ENCODE measurements around the gene SNX33.
"Not testable (repeated sequence)": the region's sequence is repeated elsewhere in the genome, so short reads cannot be mapped to it uniquely, and the experiment has no call there.

Gene SNX33

DNA sequence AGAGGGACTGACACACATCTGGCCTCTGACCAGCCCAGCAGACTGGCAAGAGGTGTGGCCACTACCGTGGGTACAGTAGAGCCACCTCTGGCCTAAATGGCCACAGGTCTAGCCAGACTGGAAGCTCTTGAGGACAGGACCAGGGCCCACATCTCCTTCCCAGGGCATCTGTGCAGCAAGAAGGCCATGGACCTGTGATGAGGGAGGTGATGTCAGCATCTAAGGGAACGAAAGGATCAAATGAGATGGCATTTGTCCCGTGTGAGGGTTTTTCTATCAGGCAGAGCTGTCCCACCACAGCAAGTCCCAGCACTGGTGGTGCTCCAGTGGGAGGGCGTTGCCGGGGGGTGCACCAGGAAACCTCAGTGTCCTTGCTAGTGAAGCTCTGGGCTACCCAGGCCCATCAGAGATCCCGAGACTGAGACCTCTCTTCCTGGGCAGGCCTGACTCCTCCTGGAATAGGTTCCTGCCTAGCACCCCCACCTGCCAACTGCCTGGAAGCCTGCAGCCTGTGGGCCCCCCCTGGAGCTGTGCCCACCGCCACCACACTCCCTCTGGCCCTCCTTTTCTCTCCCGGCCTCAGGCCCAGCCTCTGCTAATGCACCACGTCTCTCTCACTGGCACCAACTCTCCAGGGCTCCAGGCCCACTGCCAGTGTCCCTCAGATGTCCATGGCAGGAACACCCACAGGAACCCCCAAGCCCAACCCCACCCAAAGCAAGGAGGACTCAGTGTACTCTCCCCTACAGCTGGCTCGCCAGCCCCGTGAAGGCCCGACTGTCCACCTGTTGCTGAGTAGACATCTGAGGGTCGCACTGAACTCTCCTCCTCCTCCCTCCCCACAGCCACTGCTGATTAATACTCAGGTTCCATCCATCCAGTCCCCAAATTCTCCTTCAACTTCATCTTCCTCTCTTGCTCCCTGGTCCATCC lies 53.6 kb downstream of the SNX33 start:
- not testable (repeated sequence) for H3K9ac ChIP-seq (ENCODE audit: low read depth, low read length); H3K27me3 ChIP-seq (ENCODE audit: control insufficient read depth, insufficient read depth, low read length)

DNA sequence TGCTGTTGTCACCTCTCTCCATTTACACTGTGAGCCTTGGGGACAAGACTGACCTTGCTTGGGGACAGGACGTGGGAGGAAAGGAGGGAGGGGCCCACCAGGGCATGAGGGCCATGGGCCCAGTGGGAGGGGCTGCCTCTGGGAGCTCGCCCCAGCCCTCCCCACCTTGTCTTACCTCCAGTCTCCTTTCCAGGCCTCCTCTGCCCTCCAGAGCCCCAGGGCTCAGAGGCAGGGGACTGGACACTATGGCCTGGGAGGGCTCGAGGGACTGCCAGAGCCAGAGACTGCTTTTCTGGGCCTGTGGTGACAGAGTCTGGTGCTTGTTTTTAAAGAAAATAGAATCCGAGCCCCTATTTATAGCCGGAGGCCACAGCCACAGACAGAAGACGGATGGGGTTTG lies 54.7 kb downstream of the SNX33 start:
- H3K4me3 ChIP-seq (ENCODE audit: low read depth, low read length): no peak overlapping the region
- H3K27me3 ChIP-seq (ENCODE audit: control insufficient read depth, insufficient read depth, low read length): no peaks in the 10 kb centered on the region
- H3K36me3 ChIP-seq (ENCODE audit: control insufficient read depth, insufficient read depth, low read length): no peaks in the 10 kb centered on the region
- H3K9ac ChIP-seq (ENCODE audit: low read depth, low read length): no peak overlapping the region
- H3K9me3 ChIP-seq (ENCODE audit: control insufficient read depth, insufficient read depth, low read length): no peaks in the 10 kb centered on the region
- no peaks in the 10 kb centered on the region for H3K4me1 ChIP-seq (ENCODE audit: control insufficient read depth, insufficient read depth, low read length)

More for the DNA sequence above, 53.6 kb downstream of the SNX33 start:
- not testable (repeated sequence) for H3K36me3 ChIP-seq (ENCODE audit: control insufficient read depth, insufficient read depth, low read length); H3K9me3 ChIP-seq (ENCODE audit: control insufficient read depth, insufficient read depth, low read length); H3K4me1 ChIP-seq (ENCODE audit: control insufficient read depth, insufficient read depth, low read length); H3K4me3 ChIP-seq (ENCODE audit: low read depth, low read length)

DNA sequence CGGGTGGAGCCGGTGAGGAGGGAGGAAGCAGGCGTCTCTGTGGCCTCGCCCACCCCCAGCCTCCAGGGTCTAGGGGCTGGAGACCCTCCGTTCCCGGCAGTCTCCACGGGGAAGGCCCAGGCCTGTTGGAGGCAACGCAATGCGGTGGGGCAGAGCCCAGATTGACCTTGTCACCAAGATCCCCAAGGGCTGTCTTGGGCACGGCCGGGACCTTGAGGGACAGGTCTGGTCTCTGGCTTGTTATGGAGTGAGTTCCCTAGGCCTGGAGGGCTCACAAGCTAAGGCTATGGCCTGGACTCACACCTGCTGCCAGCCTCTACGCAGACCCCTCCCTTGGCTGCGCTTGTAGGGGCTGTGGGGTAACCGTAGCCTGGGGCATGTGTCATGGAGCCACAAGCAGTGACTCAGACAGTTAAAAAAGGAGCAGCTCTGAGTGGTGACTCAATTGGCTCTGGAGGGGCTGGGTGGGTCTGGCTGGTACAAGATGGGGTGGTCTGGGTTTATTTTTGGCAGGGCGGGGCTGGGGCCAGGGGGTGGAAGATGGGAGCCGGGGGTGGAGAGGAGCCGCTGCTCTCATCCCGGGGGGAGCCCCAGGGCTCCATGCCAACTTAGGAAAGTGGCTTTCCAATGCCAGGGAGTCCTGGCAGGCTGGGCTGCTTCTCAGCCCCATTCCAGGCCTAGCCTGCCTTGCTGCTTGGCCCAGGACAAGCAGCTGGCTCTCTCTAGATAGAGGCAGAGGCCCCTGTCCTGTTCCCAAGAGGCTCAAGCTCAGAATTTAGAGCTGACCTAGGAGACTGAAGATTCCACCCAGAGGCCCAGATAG lies 55.9 kb downstream of the SNX33 start:
- not testable (repeated sequence) for H3K4me1 ChIP-seq (ENCODE audit: control insufficient read depth, insufficient read depth, low read length); H3K36me3 ChIP-seq (ENCODE audit: control insufficient read depth, insufficient read depth, low read length); H3K4me3 ChIP-seq (ENCODE audit: low read depth, low read length); H3K9me3 ChIP-seq (ENCODE audit: control insufficient read depth, insufficient read depth, low read length); H3K9ac ChIP-seq (ENCODE audit: low read depth, low read length); H3K27me3 ChIP-seq (ENCODE audit: control insufficient read depth, insufficient read depth, low read length)

DNA sequence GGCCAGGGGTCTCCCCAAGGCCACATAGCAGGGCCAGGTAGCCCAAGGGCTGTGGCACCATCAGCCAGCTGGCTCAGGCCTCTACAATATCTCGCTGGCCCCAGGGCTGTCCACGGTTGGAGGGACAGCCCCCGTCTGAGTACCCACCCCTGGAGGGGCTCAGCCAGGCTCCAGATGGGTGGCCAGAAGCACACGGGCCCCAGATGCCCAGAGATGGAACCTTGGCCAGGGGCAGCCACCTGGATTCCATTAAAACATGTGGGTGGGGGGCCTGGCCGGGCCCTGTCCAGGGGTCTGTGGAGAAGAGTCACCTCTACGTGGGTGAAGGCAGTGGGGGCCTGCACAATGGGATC lies 56.5 kb downstream of the SNX33 start:
- no peaks in the 10 kb centered on the region for H3K36me3 ChIP-seq (ENCODE audit: control insufficient read depth, insufficient read depth, low read length)
- no peak overlapping the region for H3K9ac ChIP-seq (ENCODE audit: low read depth, low read length)
- no peaks in the 10 kb centered on the region for H3K4me1 ChIP-seq (ENCODE audit: control insufficient read depth, insufficient read depth, low read length)

DNA sequence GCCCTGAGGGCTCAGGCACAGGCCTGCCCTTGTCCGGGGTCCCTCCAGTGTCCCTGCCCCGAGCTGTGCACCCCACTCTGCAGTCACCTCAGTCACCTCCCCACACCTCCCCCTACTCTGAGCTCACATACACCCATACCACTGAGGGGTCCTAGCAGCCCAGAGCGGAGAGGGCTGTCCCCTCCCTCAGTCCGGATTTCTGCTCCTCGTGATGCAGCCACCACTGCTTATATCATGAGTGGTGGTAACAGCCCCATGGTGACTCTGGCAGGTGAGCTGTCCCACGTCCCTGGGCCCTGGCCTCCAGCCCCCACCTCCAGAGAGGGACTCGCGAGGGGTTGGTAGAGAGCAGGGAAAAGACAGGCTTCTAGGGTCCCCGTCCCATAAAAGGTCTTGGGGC lies 56.9 kb downstream of the SNX33 start:
- Histone ChIP-seq H3K4me1 (ENCODE audit: control insufficient read depth, insufficient read depth, low read length) (no peaks in the 10 kb centered on the region), H3K4me3 (ENCODE audit: low read depth, low read length) (no peak overlapping the region), H3K9me3 (ENCODE audit: control insufficient read depth, insufficient read depth, low read length) (no peaks in the 10 kb centered on the region), H3K27me3 (ENCODE audit: control insufficient read depth, insufficient read depth, low read length) (no peaks in the 10 kb centered on the region), H3K9ac (ENCODE audit: low read depth, low read length) (no peak overlapping the region), H3K36me3 (ENCODE audit: control insufficient read depth, insufficient read depth, low read length) (no peaks in the 10 kb centered on the region)

More for the DNA sequence above, 56.5 kb downstream of the SNX33 start:
- no peaks in the 10 kb centered on the region for H3K27me3 ChIP-seq (ENCODE audit: control insufficient read depth, insufficient read depth, low read length)
- no peak overlapping the region for H3K4me3 ChIP-seq (ENCODE audit: low read depth, low read length)
- no peaks in the 10 kb centered on the region for H3K9me3 ChIP-seq (ENCODE audit: control insufficient read depth, insufficient read depth, low read length)

DNA sequence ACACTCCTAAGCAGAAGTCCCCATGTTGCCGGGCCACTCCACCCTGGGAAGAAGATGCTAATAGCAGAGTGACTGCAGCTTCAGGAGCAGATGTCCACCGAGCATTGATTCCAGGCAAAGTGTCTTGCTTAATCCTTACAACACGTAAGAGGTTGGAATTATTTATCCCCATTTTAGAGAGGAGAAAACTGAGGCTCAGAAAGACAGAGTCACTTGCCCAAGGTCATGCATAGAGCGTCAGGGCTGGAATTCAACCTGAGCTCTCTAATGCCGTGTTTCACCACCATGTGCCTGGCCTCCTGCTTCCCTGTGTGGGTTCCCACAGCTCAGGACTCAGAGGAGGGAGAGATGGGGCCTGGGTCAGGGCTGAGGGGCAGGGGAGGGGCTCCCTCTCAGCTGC lies 57.7 kb downstream of the SNX33 start:
- H3K4me3 ChIP-seq (ENCODE audit: low read depth, low read length); H3K4me1 ChIP-seq (ENCODE audit: control insufficient read depth, insufficient read depth, low read length); H3K9me3 ChIP-seq (ENCODE audit: control insufficient read depth, insufficient read depth, low read length); H3K9ac ChIP-seq (ENCODE audit: low read depth, low read length); H3K36me3 ChIP-seq (ENCODE audit: control insufficient read depth, insufficient read depth, low read length); H3K27me3 ChIP-seq (ENCODE audit: control insufficient read depth, insufficient read depth, low read length): not testable (repeated sequence)

DNA sequence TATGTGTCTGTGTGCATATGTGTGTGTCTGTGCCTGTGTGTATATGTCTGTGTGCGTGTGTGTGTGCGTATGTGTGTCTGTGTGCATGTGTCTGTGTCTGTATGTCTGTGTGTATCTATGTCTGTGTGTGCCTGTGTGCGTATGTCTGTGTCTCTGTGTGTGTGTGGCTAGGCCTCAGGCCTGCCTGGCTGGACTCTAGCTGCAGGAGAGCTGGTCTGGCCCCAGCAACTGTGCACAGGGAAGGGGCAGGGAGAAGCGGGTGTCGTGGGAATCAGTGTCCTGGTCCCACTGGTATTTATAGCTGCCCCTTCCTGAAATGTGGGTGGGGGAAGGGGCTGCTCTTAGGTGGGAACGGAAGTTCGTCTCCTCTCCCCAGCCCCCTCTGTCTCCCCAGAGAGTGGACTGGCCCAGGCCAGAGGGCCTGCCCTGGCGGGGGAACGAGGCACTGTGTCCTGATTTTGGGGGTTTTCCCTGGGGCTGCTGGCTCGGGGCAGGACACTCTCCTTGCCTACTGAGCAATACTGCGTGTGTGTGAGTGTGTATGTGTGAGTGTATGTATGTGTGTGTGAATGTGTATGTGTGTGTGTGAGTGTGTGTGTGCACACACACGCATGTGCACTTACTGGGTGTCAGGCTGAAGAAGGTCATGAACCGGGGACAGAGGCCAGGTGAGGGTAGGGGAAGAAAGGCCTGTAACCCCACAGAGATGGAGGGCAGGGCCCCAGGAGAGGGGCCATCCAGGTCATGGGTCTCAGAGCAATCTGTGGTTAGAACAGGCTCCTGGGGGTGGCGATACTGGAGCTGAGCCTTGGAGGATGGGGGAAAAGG lies 58.4 kb downstream of the SNX33 start:
- Histone ChIP-seq H3K9me3 (ENCODE audit: control insufficient read depth, insufficient read depth, low read length) (no peaks in the 10 kb centered on the region), H3K27me3 (ENCODE audit: control insufficient read depth, insufficient read depth, low read length) (no peaks in the 10 kb centered on the region), H3K9ac (ENCODE audit: low read depth, low read length) (no peak overlapping the region), H3K4me1 (ENCODE audit: control insufficient read depth, insufficient read depth, low read length) (no peaks in the 10 kb centered on the region), H3K4me3 (ENCODE audit: low read depth, low read length) (no peak overlapping the region), H3K36me3 (ENCODE audit: control insufficient read depth, insufficient read depth, low read length) (no peaks in the 10 kb centered on the region)

DNA sequence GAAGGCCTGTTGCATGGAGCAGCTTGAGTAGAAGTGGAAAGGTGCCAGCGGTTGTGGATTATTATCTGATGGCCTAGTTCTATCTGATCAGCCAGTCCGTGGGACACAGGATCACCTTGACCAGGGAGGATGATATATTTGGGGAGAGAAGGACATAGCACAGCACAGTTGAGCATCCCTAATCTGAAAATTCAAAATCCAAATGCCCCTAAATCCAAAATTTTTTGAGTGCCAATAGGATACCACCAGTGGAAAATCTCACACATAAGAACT lies 58.9 kb downstream of the SNX33 start:
- H3K4me3 ChIP-seq (ENCODE audit: low read depth, low read length): no peak overlapping the region

DNA sequence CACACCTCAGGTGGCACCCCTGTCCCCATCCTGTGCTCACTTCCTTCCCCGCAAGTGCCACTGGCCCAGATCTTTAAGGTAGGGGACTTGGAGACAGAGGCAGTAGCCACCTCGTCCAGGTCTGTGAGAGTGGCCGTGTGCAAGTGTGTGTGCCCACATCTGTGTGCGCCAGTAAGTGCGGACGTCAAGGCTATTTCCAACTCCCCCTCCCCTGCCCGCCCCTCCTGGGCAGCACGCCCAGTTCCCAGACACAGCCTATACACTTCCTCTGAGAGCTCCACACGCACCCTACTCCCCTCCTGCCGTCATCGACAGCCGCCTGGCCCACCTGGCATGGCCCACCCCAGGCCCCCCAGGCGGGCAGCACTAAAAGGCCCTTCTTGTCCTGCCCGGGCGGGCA lies 61.7 kb downstream of the SNX33 start:
- not testable (repeated sequence) for H3K9ac ChIP-seq (ENCODE audit: low read depth, low read length); H3K9me3 ChIP-seq (ENCODE audit: control insufficient read depth, insufficient read depth, low read length); H3K4me1 ChIP-seq (ENCODE audit: control insufficient read depth, insufficient read depth, low read length); H3K27me3 ChIP-seq (ENCODE audit: control insufficient read depth, insufficient read depth, low read length); H3K4me3 ChIP-seq (ENCODE audit: low read depth, low read length); H3K36me3 ChIP-seq (ENCODE audit: control insufficient read depth, insufficient read depth, low read length)

More for the DNA sequence above, 58.9 kb downstream of the SNX33 start:
- H3K36me3 ChIP-seq (ENCODE audit: control insufficient read depth, insufficient read depth, low read length): no peaks in the 10 kb centered on the region
- no peak overlapping the region for H3K9ac ChIP-seq (ENCODE audit: low read depth, low read length)
- no peaks in the 10 kb centered on the region for H3K4me1 ChIP-seq (ENCODE audit: control insufficient read depth, insufficient read depth, low read length)
- H3K27me3 ChIP-seq (ENCODE audit: control insufficient read depth, insufficient read depth, low read length): peaks cover 1% of the 10 kb centered on the region
- no peaks in the 10 kb centered on the region for H3K9me3 ChIP-seq (ENCODE audit: control insufficient read depth, insufficient read depth, low read length)

DNA sequence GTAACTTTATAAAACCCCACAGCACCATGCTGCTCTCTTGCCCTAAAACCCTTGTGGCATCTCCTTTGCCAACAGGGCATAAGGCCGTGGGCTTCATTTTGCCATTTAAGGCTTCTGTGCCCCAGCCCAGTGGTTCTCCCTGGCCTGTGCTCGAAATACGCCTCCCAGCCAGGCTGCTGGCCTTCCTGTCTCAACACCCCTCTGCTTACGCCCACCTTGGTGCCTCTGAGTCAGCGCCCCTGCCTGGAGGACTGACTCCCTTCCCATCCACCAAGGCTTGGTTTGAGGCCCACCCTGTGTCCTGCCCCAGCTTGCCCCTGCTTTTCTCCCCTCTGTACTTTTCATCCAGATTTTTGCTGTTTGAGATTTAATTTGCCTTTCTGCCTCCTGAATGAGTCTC lies 63.2 kb downstream of the SNX33 start:
- not testable (repeated sequence) for H3K9ac ChIP-seq (ENCODE audit: low read depth, low read length); H3K4me3 ChIP-seq (ENCODE audit: low read depth, low read length)

DNA sequence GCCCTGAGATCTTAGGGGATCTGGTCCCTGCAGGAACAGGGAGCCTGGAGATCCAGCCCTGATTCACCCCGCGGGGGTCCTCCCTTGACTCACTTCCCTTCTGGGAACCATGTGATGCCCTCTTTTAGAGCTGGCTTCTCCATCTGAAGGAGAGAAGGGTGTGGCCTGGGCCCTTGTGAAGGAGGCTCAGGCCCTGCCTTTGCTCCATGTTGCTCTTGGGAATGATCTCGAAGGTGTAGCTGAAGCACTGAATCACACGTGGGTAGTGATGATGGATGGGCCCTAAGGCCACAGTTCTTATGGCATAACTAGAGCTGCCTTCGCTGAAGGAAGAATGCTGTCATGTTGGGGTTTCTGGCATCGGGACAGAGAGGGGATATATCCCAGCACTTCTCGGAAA lies 63.8 kb downstream of the SNX33 start:
- H3K36me3 ChIP-seq (ENCODE audit: control insufficient read depth, insufficient read depth, low read length); H3K4me1 ChIP-seq (ENCODE audit: control insufficient read depth, insufficient read depth, low read length); H3K9ac ChIP-seq (ENCODE audit: low read depth, low read length); H3K9me3 ChIP-seq (ENCODE audit: control insufficient read depth, insufficient read depth, low read length); H3K4me3 ChIP-seq (ENCODE audit: low read depth, low read length); H3K27me3 ChIP-seq (ENCODE audit: control insufficient read depth, insufficient read depth, low read length): not testable (repeated sequence)

More for the DNA sequence above, 63.2 kb downstream of the SNX33 start:
- H3K9me3 ChIP-seq (ENCODE audit: control insufficient read depth, insufficient read depth, low read length); H3K4me1 ChIP-seq (ENCODE audit: control insufficient read depth, insufficient read depth, low read length); H3K36me3 ChIP-seq (ENCODE audit: control insufficient read depth, insufficient read depth, low read length); H3K27me3 ChIP-seq (ENCODE audit: control insufficient read depth, insufficient read depth, low read length): not testable (repeated sequence)
